GM23338 (cell line): ENCODE results near the gene TBPL1. TPM values are rescaled to one million over a fixed set of nuclear protein-coding genes. Genes with fewer than 3 reads are reported as not detected.

Experiments used
- ATAC-seq: fragments of 200-7000 bp; cut with Tn5 transposase; 3 replicates; pipeline ENCODE4 v1.9.1; 2020
- DNase-seq: peaks from one replicate; pipeline ENCODE4 v3.0.0-alpha.2; 2015; ENCODE audit warnings: low spot score
- H2AFZ ChIP-seq: fragments of 200-600 bp; sonication (generic); 2 replicates; pipeline ENCODE4 v1.8.0; 2016; ENCODE audit warnings: antibody characterized with exemption, mild to moderate bottlenecking, moderate library complexity
- H3F3A ChIP-seq: fragments of 200-600 bp; sonication (generic); replicated peaks from 2 replicates; pipeline ENCODE4 v1.8.0; 2017; ENCODE audit warnings: antibody characterized with exemption, mixed run types, low read depth
- H3K27ac ChIP-seq: fragments of 200-600 bp; sonication (generic); 2 replicates; pipeline ENCODE4 v1.6.1; 2016; ENCODE audit warnings: low read depth
- H3K27me3 ChIP-seq: fragments of 200-600 bp; sonication (generic); 2 replicates; pipeline ENCODE4 v1.8.0; 2016; ENCODE audit warnings: mild to moderate bottlenecking, mixed run types, moderate library complexity; ENCODE audit not compliant: insufficient read depth
- H3K36me3 ChIP-seq: fragments of 200-600 bp; sonication (generic); 2 replicates; pipeline ENCODE4 v1.8.0; 2016; ENCODE audit warnings: mild to moderate bottlenecking; ENCODE audit not compliant: insufficient read depth
- H3K4me1 ChIP-seq: fragments of 200-600 bp; sonication (generic); 2 replicates; pipeline ENCODE4 v1.8.0; 2016; ENCODE audit warnings: mild to moderate bottlenecking, moderate library complexity; ENCODE audit not compliant: insufficient read depth
- H3K4me2 ChIP-seq: fragments of 200-600 bp; sonication (generic); 2 replicates; pipeline ENCODE4 v1.7.1; 2017; ENCODE audit warnings: mixed run types
- H3K4me3 ChIP-seq: fragments of 200-600 bp; sonication (generic); 2 replicates; pipeline ENCODE4 v1.6.1; 2016; ENCODE audit warnings: mixed run types
- H3K79me2 ChIP-seq: fragments of 200-600 bp; sonication (generic); replicated peaks from 2 replicates; pipeline ENCODE4 v1.8.0; 2017; ENCODE audit warnings: mild to moderate bottlenecking; ENCODE audit not compliant: insufficient read depth
- H3K9me2 ChIP-seq: fragments of 200-600 bp; sonication (generic); 2 replicates; pipeline ENCODE4 v1.8.0; 2017; ENCODE audit not compliant: insufficient read depth
- H4K20me1 ChIP-seq: fragments of 200-600 bp; sonication (generic); replicated peaks from 2 replicates; pipeline ENCODE4 v1.8.0; 2017; ENCODE audit warnings: mild to moderate bottlenecking; ENCODE audit not compliant: insufficient read depth
- H3K27ac Mint-ChIP-seq: 2 replicates; pipeline ENCODE4 v1.8.0; 2020; ENCODE audit warnings: inconsistent platforms, mild to moderate bottlenecking, moderate library complexity, mixed read lengths
- H3K27me3 Mint-ChIP-seq: 3 replicates; pipeline ENCODE4 v1.8.0; 2022; ENCODE audit warnings: low read depth, mild to moderate bottlenecking, moderate library complexity, mixed read lengths, inconsistent platforms; ENCODE audit not compliant: insufficient read depth, poor library complexity
- H3K36me3 Mint-ChIP-seq: 3 replicates; pipeline ENCODE4 v1.8.0; 2021; ENCODE audit warnings: low read depth, mild to moderate bottlenecking, inconsistent platforms, moderate library complexity, mixed read lengths
- H3K4me1 Mint-ChIP-seq: 3 replicates; pipeline ENCODE4 v1.8.0; 2020; ENCODE audit warnings: mild to moderate bottlenecking, inconsistent platforms, mixed read lengths
- H3K4me3 Mint-ChIP-seq: 3 replicates; pipeline ENCODE4 v1.8.0; 2021; ENCODE audit warnings: moderate library complexity, mild to moderate bottlenecking, inconsistent platforms, mixed read lengths
- H3K9me3 Mint-ChIP-seq: 3 replicates; pipeline ENCODE4 v1.8.0; 2020; ENCODE audit warnings: moderate library complexity, mild to moderate bottlenecking, inconsistent platforms, mixed read lengths
- CREB1 ChIP-seq: fragments of 250-450 bp; sonication (Bioruptor Pico); IDR thresholded peaks from 2 replicates; pipeline ENCODE4 v1.5.0; 2020; ENCODE audit warnings: low read depth, mild to moderate bottlenecking, moderate library complexity
- EZH2 ChIP-seq: fragments of 200-600 bp; sonication (generic); IDR thresholded peaks from one replicate; pipeline ENCODE4 v1.8.0; 2017; ENCODE audit warnings: antibody characterized with exemption, mild to moderate bottlenecking, low read depth; ENCODE audit not compliant: unreplicated experiment
- EZH2phosphoT487 ChIP-seq: fragments of 200-600 bp; sonication (generic); IDR thresholded peaks from one replicate; pipeline ENCODE4 v1.8.1; 2018; ENCODE audit warnings: antibody characterized with exemption; ENCODE audit not compliant: unreplicated experiment
- NANOG ChIP-seq: IDR thresholded peaks from 2 replicates; pipeline ENCODE4 v1.6.1; 2016; ENCODE audit warnings: antibody characterized with exemption, borderline replicate concordance
- POLR2AphosphoS5 ChIP-seq: IDR thresholded peaks from 2 replicates; pipeline ENCODE4 v1.6.1; 2016; ENCODE audit warnings: antibody characterized with exemption, low read depth
- STAT1 ChIP-seq: IDR thresholded peaks from one replicate; pipeline ENCODE4 v1.6.1; 2016; ENCODE audit warnings: antibody characterized with exemption; ENCODE audit not compliant: unreplicated experiment
- ZNF331 ChIP-seq: fragments of 250-450 bp; sonication (Bioruptor Pico); IDR thresholded peaks from 2 replicates; pipeline ENCODE4 v1.5.0; 2020; ENCODE audit warnings: low read depth, mild to moderate bottlenecking, moderate library complexity
- polyA plus RNA-seq: library from polyadenylated mRNA; unstranded; fragments of >200 nt; fragmentation: Nextera tagmentation; extraction: Ambion mirVana; gene quantifications from 2 replicates; pipeline ENCODE4 v1.2.1, GENCODE V29; 2016
- total RNA-seq: library from RNA; depleted of rRNA; stranded (reverse); fragments of >200 nt; shearing (Covaris generic); gene quantifications from 2 replicates; pipeline ENCODE4 v1.2.3, GENCODE V29; 2014
- TF ChIP-seq, protein P1 (sequence below): fragments of 250-450 bp; sonication (Bioruptor Pico); IDR thresholded peaks from 2 replicates; pipeline ENCODE4 v1.5.0; 2020; ENCODE audit warnings: mild to moderate bottlenecking, moderate library complexity
- TF ChIP-seq, protein P2 (sequence below), 2 experiments: fragments of 200-600 bp in 1 of 2; sonication (generic) in 1 of 2; conservative IDR thresholded peaks; 2 replicates each; pipeline versions ENCODE4 v1.5.1 to v1.6.1; 2016 to 2017; ENCODE audit warnings: antibody characterized with exemption in 2 of 2, low read depth in 2 of 2, mild to moderate bottlenecking in 2 of 2, moderate library complexity in 1 of 2

The TBPL1 gene
- total and polyA plus RNA-seq, 2 experiments from 2014 or later: 72.9 to 139 TPM

DNA sequence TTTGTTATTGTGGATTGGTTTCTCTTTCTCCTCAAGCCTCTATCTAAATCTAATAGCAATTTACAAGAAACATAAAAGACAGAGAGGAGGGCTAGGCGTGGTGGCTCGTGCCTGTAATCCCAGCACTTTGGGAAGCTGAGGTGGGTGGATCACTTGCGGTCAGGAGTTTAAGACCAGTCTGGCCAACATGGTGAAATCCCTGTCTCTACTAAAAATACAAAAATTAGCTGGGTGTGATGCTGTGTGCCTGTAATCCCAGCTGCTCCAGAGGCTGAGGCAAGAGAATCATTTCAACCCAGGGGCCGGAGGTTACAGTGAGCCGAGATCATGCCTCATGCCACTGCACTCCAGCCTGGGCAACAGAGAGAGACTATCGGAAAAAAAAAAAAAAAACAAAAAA lies 52.8 kb downstream of the TBPL1 start (continued):
- TF ChIP-seq, protein P1, sequence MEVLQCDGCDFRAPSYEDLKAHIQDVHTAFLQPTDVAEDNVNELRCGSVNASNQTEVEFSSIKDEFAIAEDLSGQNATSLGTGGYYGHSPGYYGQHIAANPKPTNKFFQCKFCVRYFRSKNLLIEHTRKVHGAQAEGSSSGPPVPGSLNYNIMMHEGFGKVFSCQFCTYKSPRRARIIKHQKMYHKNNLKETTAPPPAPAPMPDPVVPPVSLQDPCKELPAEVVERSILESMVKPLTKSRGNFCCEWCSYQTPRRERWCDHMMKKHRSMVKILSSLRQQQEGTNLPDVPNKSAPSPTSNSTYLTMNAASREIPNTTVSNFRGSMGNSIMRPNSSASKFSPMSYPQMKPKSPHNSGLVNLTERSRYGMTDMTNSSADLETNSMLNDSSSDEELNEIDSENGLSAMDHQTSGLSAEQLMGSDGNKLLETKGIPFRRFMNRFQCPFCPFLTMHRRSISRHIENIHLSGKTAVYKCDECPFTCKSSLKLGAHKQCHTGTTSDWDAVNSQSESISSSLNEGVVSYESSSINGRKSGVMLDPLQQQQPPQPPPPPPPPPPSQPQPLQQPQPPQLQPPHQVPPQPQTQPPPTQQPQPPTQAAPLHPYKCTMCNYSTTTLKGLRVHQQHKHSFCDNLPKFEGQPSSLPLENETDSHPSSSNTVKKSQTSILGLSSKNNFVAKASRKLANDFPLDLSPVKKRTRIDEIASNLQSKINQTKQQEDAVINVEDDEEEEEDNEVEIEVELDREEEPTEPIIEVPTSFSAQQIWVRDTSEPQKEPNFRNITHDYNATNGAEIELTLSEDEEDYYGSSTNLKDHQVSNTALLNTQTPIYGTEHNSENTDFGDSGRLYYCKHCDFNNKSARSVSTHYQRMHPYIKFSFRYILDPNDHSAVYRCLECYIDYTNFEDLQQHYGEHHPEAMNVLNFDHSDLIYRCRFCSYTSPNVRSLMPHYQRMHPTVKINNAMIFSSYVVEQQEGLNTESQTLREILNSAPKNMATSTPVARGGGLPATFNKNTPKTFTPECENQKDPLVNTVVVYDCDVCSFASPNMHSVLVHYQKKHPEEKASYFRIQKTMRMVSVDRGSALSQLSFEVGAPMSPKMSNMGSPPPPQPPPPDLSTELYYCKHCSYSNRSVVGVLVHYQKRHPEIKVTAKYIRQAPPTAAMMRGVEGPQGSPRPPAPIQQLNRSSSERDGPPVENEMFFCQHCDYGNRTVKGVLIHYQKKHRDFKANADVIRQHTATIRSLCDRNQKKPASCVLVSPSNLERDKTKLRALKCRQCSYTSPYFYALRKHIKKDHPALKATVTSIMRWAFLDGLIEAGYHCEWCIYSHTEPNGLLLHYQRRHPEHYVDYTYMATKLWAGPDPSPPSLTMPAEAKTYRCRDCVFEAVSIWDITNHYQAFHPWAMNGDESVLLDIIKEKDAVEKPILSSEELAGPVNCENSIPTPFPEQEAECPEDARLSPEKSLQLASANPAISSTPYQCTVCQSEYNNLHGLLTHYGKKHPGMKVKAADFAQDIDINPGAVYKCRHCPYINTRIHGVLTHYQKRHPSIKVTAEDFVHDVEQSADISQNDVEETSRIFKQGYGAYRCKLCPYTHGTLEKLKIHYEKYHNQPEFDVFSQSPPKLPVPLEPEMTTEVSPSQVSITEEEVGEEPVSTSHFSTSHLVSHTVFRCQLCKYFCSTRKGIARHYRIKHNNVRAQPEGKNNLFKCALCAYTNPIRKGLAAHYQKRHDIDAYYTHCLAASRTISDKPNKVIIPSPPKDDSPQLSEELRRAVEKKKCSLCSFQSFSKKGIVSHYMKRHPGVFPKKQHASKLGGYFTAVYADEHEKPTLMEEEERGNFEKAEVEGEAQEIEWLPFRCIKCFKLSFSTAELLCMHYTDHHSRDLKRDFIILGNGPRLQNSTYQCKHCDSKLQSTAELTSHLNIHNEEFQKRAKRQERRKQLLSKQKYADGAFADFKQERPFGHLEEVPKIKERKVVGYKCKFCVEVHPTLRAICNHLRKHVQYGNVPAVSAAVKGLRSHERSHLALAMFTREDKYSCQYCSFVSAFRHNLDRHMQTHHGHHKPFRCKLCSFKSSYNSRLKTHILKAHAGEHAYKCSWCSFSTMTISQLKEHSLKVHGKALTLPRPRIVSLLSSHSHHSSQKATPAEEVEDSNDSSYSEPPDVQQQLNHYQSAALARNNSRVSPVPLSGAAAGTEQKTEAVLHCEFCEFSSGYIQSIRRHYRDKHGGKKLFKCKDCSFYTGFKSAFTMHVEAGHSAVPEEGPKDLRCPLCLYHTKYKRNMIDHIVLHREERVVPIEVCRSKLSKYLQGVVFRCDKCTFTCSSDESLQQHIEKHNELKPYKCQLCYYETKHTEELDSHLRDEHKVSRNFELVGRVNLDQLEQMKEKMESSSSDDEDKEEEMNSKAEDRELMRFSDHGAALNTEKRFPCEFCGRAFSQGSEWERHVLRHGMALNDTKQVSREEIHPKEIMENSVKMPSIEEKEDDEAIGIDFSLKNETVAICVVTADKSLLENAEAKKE (CRISPR knock-in tag): no peak
- no peak for TF ChIP-seq CREB1 (CRISPR knock-in tag)
- TF ChIP-seq ZNF331: no peak
- TF ChIP-seq NANOG: no peak
- TF ChIP-seq, protein P2, sequence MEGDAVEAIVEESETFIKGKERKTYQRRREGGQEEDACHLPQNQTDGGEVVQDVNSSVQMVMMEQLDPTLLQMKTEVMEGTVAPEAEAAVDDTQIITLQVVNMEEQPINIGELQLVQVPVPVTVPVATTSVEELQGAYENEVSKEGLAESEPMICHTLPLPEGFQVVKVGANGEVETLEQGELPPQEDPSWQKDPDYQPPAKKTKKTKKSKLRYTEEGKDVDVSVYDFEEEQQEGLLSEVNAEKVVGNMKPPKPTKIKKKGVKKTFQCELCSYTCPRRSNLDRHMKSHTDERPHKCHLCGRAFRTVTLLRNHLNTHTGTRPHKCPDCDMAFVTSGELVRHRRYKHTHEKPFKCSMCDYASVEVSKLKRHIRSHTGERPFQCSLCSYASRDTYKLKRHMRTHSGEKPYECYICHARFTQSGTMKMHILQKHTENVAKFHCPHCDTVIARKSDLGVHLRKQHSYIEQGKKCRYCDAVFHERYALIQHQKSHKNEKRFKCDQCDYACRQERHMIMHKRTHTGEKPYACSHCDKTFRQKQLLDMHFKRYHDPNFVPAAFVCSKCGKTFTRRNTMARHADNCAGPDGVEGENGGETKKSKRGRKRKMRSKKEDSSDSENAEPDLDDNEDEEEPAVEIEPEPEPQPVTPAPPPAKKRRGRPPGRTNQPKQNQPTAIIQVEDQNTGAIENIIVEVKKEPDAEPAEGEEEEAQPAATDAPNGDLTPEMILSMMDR (conservative IDR thresholded peaks at IDR 0.05; ENCODE audit: low read depth in 2 of 2): no peak
- no peak for TF ChIP-seq EZH2phosphoT487

DNA sequence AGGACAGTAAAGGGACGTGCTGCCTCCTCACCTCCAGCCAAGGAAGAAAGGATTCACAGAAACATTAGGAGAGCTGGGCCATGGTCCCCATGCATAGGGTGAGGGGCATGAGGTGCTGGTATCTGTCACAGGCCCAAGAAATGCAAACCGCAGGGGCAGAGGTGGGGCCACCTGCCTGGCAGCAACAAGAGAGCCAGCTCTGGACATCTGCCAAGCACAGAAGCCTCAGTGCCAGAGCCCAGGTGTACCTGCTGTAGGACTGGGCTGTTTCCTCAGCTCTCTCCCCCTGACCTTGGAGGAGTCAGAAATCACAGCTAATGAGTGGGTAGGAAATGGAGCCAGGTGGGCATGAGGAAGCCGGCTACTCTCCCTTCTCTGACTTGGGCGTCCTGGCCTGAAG lies 54.1 kb downstream of the TBPL1 start:
- DNase-seq (no peak), ATAC-seq (no peak)
- Mint-ChIP-seq H3K27ac (no peak overlapping the region), H3K9me3 (no peaks in the 10 kb centered on the region), H3K27me3 (peaks cover 4% of the 10 kb centered on the region), H3K36me3 (no peaks in the 10 kb centered on the region), H3K4me1 (peaks cover 8% of the 10 kb centered on the region), H3K4me3 (no peak overlapping the region)
- Histone ChIP-seq H4K20me1 (no peaks in the 10 kb centered on the region), H3F3A (no peaks in the 10 kb centered on the region), H3K4me3 (no peak overlapping the region), H2AFZ (no peak overlapping the region), H3K4me2 (no peak overlapping the region), H3K27ac (no peak overlapping the region), H3K27me3 (no peaks in the 10 kb centered on the region), H3K9me2 (no peaks in the 10 kb centered on the region), H3K79me2 (no peaks in the 10 kb centered on the region), H3K36me3 (no peaks in the 10 kb centered on the region), H3K4me1 (no peaks in the 10 kb centered on the region)
- TF ChIP-seq ZNF331: no peak
- TF ChIP-seq EZH2phosphoT487: no peak
- no peak for TF ChIP-seq STAT1
- TF ChIP-seq, protein P2 (conservative IDR thresholded peaks at IDR 0.05; ENCODE audit: low read depth in 2 of 2): no peak
- no peak for TF ChIP-seq POLR2AphosphoS5
- TF ChIP-seq EZH2: no peak
